ENCODE results near the gene RBM18. TPM values are rescaled to one million over a fixed set of nuclear protein-coding genes. Genes with fewer than 3 reads are reported as not detected.

RBM18 gene
- total RNA-seq, 4 donors from 2014 or later: 10.3 to 11.8 (median 11.1) TPM

- WGBS, 2 donors: 6 to 7% methylated on average over 17 of the region's 17 CpGs
- no peak for TF ChIP-seq CTCF (IDR thresholded peaks at IDR 0.05)
- no peak for TF ChIP-seq POLR2A (IDR thresholded peaks at IDR 0.05)
- intact Hi-C loops (cut with DNase I; ENCODE audit: low total_unique reads): no loop called here
- peak overlapping the region; percentile 61 for H3K4me3 ChIP-seq (ENCODE audit: low read depth, poor library complexity, severe bottlenecking)
- no peak for DNase-seq (ENCODE audit: low spot score in 2 of 2)
Observed at GRCh38 chr9:122265149-122265915, 692 bp upstream of the RBM18 start.

DNA sequence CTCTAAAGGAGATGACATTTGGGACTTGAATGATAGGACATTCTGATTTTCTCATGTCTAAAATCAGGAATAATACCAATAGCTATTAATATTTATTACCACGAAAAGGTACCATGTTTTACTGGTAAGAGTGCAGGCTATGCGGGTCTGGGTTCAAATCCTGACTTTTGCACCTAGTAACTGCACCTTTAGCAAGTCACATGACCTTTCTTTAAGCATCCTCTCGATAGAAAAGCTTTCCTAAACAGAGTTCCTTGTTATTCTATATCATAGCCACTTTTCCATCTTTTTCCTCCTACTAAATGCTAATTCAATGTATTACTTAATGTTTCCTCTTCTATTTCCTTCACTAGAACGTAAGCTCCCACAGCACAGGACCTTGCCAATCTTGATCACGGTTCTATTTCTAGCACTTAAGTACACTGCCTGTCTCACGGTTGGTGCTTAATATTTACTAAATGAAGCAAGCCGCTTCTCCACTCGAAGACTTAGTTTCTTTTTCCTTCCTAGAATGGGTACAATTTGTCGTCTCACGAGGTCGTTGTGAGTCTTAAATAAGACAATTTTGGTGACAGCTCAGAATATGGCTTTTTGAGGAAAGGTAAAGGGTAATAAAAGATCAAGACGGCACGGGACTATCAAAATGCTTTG lies 816 bp downstream of the RBM18 start:
- intact Hi-C loops (cut with DNase I; ENCODE audit: low total_unique reads): no loop called here
- 13 to 15% methylated on average over 13 of the region's 13 CpGs for WGBS, 2 donors
- DNase-seq (ENCODE audit: low spot score in 2 of 2): no peak
- peak overlapping the region; percentile 61 for H3K4me3 ChIP-seq (ENCODE audit: low read depth, poor library complexity, severe bottlenecking)
- TF ChIP-seq CTCF (IDR thresholded peaks at IDR 0.05): no peak
- TF ChIP-seq POLR2A (IDR thresholded peaks at IDR 0.05): no peak

DNA sequence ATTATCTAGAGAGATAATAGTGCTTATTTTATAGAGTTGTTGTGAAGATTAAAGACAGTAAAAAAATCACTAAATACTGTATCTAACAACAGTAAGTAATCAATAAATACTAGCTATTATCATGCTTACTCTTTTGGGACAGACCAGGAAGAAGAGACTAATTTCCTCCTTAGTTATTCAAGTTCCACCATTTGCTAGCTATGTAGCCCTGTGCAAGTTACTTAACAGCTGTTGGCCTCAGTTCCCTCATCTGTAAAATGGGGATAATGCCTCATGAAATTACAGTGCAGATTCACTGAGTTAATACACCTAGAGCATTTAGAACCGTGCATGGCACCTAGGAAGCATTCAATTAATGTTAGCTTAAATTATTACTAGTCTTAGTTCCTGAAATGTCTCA lies 2.6 kb downstream of the RBM18 start:
- intact Hi-C loops (cut with DNase I; ENCODE audit: low total_unique reads): no loop called here

GRCh38 chr9:122261469-122261881 lies 3.2 kb downstream of the RBM18 start:
- no peak overlapping the region for H3K4me3 ChIP-seq (ENCODE audit: low read depth, poor library complexity, severe bottlenecking)
- intact Hi-C loops (cut with DNase I; ENCODE audit: low total_unique reads): no loop called here
- DNase-seq (ENCODE audit: low spot score in 2 of 2): peak; percentile 35 to 87
- TF ChIP-seq CTCF (IDR thresholded peaks at IDR 0.05) (no peak), POLR2A (IDR thresholded peaks at IDR 0.05) (no peak)
- WGBS, 2 donors: 30 to 80% methylated on average over 1 of the region's 1 CpG

More for the DNA sequence above, 2.6 kb downstream of the RBM18 start:
- no peak overlapping the region for H3K4me3 ChIP-seq (ENCODE audit: low read depth, poor library complexity, severe bottlenecking)
- WGBS, 2 donors: 85 to 88% methylated on average over 1 of the region's 1 CpG
- DNase-seq (ENCODE audit: low spot score in 2 of 2): no peak
- TF ChIP-seq CTCF (IDR thresholded peaks at IDR 0.05) (no peak), POLR2A (IDR thresholded peaks at IDR 0.05) (no peak)

GRCh38 chr9:122258886-122259415 lies 5.7 kb downstream of the RBM18 start:
- WGBS, 2 donors: 72 to 77% methylated on average over 2 of the region's 2 CpGs
- no peak for DNase-seq (ENCODE audit: low spot score in 2 of 2)
- H3K4me3 ChIP-seq (ENCODE audit: low read depth, poor library complexity, severe bottlenecking): no peak overlapping the region
- intact Hi-C loops (cut with DNase I; ENCODE audit: low total_unique reads): no loop called here
- TF ChIP-seq CTCF (IDR thresholded peaks at IDR 0.05) (no peak), POLR2A (IDR thresholded peaks at IDR 0.05) (no peak)

Measured in lower leg skin (tissue), 4 donors.